T follicular helper cell (primary cell): ENCODE measurements around the gene TRMT44.

Experiments
- DNase-seq: peaks from one replicate; pipeline ENCODE4 v3.0.0-alpha.2; 2020; ENCODE audit warnings: low read depth

Gene TRMT44

DNA sequence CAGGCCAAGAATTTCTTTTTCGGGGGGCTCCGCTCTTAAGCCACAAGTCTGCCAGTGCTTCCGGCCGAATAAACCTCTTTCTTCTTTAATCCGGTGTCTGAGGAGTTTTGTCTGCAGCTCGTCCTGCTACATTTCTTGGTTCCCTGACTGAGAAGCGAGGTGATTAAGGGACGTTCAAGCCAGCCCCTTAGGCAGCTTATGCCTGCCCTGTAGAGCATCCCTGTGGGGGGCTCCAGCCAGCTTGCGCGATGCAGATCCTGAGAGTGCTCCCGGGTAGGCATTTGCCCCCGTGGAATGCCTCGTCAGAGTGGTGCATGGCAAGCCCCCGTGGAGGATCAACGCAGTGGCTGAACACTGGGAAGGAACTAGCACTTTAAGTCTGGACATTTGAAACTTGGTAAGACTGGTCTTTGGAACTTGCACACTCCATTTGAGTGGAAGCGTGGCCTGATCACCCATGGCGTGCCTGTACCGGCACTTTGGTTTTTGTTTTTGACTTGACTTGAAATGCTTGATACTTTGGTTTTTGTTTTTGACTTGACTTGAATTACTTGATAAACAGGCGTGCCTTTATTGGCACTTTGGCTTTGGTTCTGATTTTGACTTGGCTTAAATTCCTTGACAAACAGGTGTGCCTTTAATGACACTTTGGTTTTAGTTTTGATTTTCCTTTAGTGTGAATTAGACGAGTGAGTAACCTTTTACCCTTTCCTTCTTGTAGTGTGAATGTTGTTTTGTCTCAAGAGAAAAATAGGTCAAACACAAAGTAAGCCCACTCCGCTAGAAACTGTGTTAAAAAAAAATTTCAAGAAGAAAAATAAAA lies 6.1 kb upstream of the TRMT44 start:
- no peak for DNase-seq

DNA sequence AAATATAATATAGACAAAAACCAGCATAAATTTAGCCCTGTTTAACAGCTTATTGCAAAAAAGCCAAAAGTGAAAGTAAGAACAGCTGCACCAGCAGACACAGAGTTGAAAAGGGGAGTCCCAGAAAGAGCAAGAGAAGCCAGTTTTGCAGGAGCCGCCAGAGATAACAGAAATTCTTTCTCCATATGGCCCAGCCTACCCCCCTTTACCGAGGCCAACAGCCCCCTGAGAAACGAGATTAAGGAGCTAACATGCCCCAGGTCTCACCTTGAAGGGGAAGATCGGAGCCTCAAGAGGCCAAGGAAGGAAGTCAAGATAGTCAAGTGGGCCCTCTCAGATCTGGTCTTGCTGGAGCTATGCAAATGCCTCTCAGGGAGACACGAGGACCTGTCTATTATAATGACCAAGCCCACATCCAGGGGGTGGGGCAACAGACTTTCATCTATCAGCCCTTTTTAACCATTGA lies 4.9 kb upstream of the TRMT44 start:
- DNase-seq = no peak

DNA sequence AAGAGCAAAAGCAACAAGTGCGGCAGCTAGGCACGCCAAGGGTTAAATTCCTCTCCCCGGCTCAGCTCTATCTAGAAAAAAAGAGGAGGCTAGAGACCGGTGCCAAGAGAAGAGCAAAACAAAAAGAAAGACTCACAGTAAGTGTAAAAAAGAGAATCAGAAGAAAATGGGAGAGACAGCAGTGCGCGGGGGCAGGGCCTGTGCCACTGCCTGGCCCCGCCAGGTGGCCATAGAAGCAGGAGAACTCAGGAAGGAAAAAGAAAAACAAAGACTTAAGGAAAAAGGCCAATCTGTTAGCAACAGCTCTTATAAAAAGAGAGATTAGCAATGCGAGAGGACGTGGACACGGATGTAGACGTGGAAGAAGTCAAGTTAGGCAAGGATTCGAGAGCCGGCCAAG lies 3.3 kb upstream of the TRMT44 start:
- DNase-seq = no peak

DNA sequence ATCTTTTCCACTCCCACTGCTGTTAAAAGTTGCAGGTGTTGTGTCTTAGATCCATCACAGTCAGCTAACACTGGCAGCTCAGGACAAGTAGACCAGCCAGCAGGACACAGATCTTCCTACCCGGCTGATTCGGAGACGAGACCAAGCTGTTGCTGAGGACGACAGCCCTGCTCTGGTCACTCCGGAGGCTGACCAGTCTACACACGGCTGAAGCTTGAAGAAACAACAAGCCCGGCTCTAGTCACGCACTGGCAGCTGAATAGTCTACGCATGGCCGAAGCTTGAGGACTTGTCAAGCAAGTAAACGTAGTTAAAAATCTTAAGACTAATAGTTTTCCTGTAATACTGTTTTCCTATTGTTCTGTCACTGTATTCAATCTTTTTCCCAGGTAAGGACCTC lies 1.8 kb upstream of the TRMT44 start:
- DNase-seq = no peak

DNA sequence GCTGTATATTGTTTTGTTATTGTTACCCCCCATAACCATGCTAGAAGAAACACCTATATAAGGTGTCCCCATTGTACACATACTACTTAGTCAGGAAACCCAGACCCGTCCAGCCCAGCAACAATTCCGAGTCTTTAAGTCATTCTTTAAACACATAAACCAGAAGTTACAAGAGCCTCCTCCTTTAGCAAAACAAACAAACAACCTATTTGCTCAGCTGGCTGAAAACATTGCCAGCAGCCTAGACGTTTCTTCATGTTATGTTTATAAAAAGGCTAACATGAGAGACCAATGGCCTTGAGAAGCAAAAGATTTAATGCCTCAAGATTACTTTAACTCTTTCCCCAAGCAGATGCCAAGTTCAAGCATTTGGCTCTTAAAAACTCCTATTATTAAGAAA lies 1.4 kb upstream of the TRMT44 start:
- DNase-seq = no peak

DNA sequence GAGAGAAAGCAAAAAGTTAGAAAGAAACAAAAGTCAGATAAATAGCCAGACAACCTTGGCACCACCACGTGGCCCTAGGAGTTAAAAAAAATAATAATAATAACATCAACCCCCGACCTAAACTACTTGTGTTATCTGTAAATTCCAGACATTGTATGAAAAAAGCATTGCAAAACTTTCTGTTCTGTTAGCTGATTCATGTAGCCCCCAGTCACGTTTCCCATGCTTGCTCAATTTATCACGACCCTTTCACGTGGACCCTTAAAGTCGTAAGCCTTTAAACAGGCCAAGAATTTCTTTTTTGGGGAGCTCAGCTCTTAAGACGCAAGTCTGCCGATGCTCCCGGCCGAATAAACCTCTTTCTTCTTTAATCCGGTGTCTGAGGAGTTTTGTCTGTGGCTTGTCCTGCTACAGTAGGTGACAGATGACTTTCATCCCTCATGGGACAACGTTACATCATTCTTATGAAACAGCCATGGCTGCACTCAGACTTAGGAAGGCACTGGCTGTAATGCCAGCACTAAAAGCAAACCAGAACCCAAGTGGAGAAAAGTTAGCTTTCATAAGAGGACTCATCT lies 574 bp upstream of the TRMT44 start:
- DNase-seq = no peak

DNA sequence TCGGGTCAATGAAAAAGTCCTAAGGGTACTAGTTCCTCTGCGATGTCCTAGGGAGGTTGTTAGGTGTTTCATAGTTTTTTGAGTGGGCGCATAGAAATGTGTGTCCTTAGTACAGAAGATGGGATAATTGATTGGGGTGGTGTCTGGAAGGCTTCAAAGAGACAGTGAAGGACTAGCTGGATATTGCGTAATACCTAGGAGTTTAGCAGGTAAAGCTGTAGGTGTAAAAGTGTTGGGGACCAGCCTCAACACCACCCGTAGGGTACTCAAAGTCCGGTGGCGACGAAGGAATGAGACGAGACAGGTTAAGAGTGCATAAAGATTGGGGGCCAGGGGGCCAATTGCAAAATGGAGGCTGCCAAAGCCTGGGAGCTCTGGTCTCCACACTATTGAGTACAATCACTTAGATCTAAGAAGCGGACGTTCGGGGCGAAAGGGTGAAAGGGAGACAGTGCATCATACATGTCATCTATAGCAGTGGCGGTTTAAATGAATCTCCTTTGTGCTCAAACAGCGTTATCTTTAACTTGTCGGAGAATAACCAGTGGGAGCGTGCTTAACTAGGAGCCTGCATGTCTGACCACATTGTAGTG lies 1.0 kb downstream of the TRMT44 start:
- no peak for DNase-seq

DNA sequence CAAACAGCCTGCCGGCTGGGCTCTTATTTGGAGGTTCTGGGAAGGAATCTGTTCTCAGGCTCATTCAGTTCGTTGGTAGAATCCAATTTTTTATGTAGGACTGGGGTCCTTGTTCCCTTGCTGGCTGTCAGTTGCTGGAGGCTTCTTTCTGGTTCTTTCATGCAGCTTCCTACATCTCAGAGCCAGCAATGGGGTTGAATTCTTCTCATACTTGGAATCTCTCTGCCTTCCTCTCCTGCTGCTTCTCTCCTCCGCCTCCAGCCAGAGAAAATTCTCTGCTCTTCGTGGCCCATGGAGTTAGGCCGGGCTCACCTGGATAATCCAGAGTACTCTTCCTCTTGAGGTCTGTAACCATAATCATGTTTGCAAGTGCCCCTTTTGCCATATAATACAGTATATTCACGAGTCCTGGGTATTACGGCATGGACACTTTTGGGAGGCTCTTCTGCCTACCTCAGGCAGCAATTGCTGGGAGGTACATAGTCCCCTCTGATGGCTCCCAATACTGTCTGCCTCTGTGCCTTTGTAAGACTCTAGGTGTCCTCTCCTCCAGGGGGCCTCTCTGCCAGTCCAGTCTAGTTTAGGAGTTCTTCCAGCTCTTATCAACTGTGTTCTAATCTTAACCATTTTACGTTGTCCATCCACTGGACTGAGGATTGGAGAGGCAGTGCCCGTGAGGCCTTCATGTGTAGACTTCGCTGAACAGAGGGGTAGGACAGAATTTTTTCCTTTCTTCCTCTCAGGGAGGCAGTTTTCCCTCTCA lies 2.2 kb downstream of the TRMT44 start:
- DNase-seq = no peak

DNA sequence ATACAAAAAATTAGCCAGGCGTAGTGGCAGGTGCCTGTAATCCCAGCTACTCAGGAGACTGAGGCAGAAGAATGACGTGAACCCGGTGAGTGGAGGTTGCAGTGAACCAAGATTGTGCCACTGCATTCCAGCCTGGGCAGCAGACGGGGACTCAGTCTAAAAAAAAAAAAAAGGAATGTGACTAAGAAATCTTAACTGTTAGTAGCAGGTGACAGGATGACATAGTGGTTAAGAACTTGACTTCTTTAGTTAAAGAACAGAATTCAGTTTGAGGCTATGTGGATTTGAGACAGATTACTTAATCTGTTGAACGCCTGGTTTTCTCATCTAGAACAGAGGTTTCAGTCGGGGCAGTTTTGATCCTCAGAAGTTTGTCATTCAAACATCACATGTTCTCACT lies 3.2 kb downstream of the TRMT44 start:
- no peak for DNase-seq

DNA sequence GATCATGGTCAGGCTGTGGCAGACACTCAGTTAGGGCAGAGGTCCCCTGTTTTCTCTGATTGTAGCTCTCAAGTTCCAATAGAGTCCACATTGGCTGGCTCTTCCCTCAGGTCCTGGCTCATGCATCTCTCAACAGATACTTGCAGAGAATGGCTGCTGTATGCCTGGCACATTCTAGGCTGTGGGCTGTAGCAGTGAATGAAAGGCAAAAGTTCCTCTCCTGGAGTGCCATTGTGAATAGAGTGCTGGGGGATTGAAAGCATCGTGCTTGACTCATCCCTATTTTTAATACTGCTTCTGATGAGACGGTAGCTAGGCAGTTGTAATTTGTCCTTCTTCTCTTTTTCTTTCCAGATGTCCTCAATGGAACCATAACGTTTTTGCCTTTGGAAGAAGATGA lies 5.5 kb downstream of the TRMT44 start:
- no peak for DNase-seq

DNA sequence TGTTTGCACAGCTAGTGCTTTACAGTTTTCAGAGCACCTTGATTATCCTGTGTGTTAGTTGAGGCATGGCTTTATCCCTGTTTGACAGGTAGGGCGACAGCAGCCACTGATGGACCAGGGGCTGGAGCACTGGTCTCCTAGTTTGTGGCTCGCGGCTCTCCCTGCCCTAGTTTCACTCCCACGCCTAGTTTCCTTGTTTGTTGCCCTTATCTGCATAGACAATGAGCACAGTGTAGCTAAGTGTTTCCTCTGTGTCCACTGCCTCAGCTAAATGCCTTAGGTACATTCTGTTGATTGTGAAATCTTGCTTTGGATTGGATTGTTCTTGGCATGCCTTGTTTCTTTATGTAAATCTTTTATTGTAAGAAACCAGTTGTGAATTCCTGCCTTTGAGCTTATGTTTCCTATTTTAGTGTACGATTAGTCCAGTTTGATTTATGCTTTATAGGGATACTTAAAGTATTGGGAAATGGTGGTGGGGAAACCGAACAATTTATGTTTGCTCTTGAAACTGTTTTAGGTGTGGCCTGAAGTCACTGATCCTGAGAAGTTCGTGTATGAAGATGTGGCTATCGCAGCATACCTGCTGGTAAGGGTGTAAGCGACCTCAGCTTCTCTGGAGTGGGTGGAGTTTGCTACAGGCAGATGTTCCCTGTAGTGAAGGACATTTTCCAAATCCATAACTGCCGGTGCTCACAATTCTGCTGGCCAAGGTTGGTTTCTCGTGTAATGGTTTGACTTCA lies 11.0 kb downstream of the TRMT44 start:
- no peak for DNase-seq

DNA sequence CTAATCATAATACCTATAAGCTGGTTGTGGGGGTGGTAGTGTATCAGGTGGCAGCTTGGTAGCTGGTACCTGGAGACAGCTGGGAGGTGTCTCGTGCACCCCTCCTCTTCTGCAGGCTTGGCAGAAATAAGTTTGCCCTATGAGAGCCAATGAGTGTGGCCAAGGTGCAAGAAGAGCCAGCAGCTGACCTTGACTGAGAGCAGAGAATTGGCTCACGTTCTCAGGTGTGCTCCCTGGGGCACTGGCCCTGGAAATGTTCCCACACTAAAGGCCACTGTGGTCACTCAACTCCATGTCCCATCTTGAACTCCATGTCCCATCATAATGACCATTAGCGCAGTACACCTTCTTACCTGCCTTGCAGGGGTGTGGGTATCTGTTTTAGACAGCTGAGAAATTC lies 13.4 kb downstream of the TRMT44 start:
- DNase-seq = no peak

DNA sequence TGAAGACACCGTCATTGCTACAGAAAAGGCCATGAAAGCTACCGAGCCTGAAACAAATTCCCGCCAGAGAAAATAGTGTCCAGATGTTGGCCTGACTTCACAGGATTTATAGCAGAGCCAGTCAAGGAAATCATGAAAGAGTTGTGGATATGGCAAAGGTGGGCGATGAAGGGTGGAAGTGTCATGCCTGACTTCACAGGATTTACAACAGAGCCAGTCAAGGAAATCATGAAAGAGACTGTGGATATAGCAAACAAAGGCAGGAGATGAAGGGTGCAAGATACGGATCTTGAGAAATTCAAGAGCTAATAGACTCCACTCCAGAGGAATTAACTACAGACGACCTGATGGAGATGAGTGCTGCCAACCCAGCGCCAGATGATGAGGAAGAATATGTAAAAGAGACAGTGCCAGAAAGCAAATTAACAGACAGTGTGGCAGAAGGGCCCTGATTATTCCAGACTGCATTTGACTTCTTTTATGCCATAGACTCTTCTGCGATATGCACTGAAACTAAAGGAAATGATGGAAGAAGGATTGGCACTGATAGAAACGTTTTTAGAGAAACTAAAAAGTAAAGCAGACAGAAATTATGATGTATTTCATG lies 17.2 kb downstream of the TRMT44 start:
- no peak for DNase-seq

DNA sequence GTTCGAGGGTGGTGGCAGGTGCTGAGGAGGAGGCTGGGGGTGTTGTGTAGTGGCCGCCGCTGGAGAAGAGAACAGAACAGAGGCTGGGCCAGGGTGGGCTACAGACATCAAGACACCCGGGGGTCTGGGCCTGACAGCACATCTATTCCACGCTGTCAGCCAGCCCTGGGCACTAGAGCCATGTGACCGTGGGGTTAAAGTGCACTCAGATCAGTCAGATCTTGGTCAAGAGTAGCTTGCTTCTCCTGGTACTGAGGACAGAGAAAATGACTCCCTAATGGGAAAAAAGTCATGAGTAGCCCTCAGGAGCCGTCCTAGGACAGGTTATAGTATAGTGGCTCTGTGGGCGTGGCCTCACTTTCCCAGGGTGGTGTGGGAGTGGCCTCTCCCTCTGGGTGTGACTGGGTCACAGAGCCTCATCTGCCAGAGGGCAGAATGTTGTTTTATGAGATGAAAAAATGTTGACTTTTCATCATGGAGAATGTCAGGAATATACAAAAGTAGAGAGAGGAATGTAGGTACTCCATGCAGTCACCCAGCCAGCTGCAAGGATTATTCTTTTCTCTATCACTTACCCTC lies 19.4 kb downstream of the TRMT44 start:
- DNase-seq = no peak

DNA sequence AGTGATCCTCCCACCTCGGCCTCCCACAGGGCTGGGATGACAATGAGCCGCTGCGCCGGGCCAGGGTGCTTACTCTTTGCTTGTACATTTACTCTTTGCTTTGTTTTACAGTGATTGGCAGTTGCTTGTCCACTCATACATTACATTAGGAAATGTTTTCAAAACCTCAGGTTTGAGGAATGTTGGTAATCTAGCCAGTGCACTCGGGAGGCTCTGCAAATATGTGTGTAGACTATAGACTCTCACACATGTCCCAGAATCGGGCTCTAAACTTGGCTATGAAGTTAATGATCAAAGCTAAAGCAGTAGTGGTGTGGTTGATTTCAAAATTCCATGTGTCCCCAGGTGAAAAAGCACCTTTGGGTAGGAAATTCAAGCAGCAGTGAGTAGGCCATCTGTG lies 20.5 kb downstream of the TRMT44 start:
- no peak for DNase-seq

DNA sequence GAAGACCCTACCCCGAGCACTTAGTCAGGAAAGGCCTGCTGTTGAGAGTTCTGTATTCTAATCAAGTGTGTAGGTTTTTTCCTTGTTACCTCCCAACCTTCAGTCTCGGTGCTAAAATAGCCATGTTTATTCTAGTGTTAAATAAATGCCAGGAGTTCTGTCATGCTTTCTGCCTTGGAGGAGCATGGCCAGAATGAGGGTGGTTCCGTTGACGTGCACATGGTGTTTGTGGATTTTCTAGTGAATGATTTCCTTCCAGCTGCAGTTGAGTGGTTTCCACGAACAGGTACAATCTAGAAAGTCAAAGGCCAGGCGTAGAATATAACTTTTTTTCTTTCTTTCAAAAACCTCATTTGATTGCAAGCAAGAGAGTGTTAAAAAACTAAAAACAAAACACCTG lies 21.0 kb downstream of the TRMT44 start:
- DNase-seq = no peak

DNA sequence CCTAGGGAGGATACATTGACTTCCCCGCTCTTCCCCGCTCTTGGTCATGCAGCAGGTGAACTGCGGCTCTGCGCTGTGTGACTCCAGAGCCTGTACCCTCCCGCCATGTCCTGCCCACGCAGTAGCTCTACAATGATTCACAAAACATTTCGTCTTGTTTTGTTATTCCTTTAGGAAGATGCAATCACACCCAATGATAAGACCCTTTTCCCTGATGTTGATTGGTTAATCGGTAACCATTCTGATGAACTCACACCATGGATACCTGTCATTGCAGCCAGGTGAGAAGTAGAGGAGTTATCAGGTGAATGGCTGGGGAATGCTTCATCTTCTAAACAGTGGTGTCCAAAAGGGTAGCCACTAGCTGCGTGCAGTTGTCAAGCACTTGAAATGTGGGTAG lies 23.2 kb downstream of the TRMT44 start:
- no peak for DNase-seq

DNA sequence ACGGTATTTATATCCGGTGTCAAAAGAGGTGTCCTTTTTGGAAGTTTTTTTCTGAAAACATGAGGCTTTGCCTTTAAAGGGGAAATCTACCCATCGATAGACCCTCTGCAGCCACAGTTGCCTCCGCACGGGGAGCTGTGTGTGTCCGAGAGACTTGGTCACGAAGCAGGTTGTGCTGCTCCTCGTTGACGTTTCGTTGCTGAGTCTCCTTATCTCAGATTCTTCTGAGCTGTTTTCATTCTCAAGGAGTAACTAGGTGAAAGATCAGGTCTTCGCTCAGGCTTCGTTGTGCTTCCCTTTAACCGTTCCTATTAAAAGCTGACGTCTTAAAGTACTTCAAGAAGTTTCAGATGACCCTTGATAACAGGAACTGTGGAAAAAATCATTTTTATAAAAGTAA lies 23.8 kb downstream of the TRMT44 start:
- no peak for DNase-seq

DNA sequence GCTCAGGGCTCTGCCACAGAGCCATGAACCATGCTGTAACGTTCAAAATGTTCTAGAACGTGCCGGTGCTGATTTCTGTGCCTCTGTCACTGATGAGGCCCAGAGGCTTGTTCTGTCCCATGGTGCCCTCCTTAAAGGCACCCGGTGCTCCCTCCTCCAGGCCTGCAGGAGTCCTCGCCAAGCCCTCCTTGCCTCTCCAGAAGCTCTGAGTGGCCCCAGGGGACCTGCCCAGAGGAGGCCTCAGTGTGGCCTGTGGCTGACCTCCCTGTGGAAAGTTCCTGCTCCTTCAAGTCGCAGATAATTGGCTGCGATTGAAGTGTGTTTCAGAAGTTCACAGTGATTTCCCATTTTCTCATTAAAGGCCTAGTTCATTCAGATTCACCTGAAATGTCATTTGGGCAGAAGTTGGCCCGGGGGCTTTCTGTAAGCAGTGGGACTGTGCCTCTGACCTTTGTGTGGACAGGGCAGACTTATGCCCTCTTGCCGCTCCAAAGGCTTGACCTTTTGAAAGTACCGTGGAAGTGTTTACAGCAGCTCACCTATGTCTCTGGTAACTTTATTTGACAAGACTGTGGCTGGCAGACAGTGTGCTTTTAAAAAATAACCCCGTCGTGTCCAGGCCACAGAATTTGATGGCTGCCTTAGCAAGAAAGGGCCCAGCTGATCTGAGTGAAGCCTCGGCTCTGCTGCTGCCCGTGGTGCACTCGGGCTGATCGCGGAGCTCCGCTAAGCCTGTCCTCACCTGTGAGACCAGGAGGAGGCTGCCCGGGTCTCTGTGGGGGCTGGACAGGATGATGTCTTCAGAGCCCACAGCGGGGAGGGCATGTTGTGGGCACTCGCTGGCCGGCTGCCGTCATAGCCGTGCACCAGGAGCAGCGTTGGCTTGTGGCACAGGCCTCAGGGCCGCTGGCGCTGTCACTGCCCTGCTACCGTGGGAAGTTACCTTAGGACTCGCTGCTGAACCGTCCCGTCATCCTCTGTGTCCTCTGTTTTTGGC lies 25.3 kb downstream of the TRMT44 start:
- DNase-seq = no peak

DNA sequence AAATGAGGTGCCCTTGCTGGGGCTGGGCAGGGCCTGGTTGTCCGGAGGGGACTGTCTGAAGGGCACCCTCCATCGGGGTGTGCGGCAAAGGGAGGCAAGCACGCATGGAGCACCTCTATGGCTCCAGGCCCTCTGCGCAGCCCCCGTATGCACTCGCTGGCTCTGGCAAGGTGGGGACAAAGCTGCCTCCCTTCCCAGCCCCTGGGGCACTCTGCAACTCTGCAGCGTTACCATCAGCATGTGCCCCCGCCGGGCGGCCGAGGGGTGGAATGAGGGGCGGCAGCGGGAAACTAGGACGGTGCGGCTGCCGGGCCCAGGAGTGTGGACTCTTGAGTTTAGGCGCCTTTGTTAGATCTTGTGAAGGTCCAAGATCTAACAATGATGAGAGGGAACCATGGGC lies 26.4 kb downstream of the TRMT44 start:
- DNase-seq = no peak
